BJ (cell line): ENCODE measurements around the gene ATP5F1A. TPM values are rescaled to one million over a fixed set of nuclear protein-coding genes. Genes with fewer than 3 reads are reported as not detected.

Source experiments
- CTCF ChIA-PET: fragments of 350-600 bp; formaldehyde crosslinking; extraction: SDS; loops from one replicate; lab custom pipeline; 2021; ENCODE audit warnings: antibody characterized with exemption, inconsistent platforms; lab: Yijun Ruan, JAX
- POLR2A ChIA-PET: fragments of 300-600 bp; sonication (Branson Sonifier 250); formaldehyde crosslinking; extraction: SDS; loops from one replicate; lab custom pipeline; 2021; ENCODE audit warnings: antibody characterized with exemption; lab: Charles Lee
- DNase-seq: peaks from one replicate; pipeline ENCODE4 v3.0.0-alpha.2; 2011; ENCODE audit warnings: low read depth
- H3K27me3 ChIP-seq: 2 replicates; pipeline ENCODE4 v1.6.0; 2011; ENCODE audit warnings: low read length; ENCODE audit not compliant: control insufficient read depth, insufficient read depth
- H3K36me3 ChIP-seq: 2 replicates; pipeline ENCODE4 v1.5.1; 2011; ENCODE audit warnings: low read length; ENCODE audit not compliant: control insufficient read depth, insufficient read depth
- H3K4me3 ChIP-seq: 2 replicates; pipeline ENCODE4 v1.5.1; 2011; ENCODE audit warnings: low read depth, mild to moderate bottlenecking, control low read depth, low read length
- CTCF ChIP-seq: IDR thresholded peaks from 2 replicates; pipeline ENCODE4 v1.5.1; 2011; ENCODE audit warnings: low read depth, mild to moderate bottlenecking, control low read depth, inconsistent platforms, low read length, moderate library complexity; ENCODE audit not compliant: insufficient read depth
- polyA plus RNA-seq: library from polyadenylated mRNA; depleted of rRNA; stranded (reverse); fragments of >200 nt; gene quantifications from 2 replicates; pipeline ENCODE4 v1.2.3, GENCODE V29; 2011; rRNA removed
- small RNA-seq: library from RNA; depleted of rRNA; stranded (forward); fragments of <200 nt; gene quantifications from one replicate; pipeline ENCODE3, GENCODE V24; 2012; ENCODE audit warnings: low replicate concordance, low read depth; ENCODE audit not compliant: insufficient read length

The ATP5F1A gene
- polyA plus RNA-seq, 1 experiment: 557 TPM

- no peaks in the 10 kb centered on the region for H3K27me3 ChIP-seq
- no peak overlapping the region for H3K4me3 ChIP-seq
- ChIA-PET POLR2A (no interaction called here), CTCF (no interaction called here)
- DNase-seq: no peak
- no peak for TF ChIP-seq CTCF
- no peaks in the 10 kb centered on the region; the same call in 1 of the 2 replicates for H3K36me3 ChIP-seq
Measured at GRCh38 chr18:46031741-46032140, 66.4 kb downstream of the ATP5F1A start.

Small RNAs within 50 kb of the gene (small RNA-seq; reads per million reads assigned to genes)
- not detected for gene RNU6-1278P
- not detected for gene RNY4P37

Other genes with a start within 250 kb of the ATP5F1A start
- 37.8 and 38.4 TPM in 2 replicates for gene EPG5, start 131.0 kb downstream of the ATP5F1A start, polyA plus RNA-seq
- gene PSTPIP2, start 26.0 kb downstream of the ATP5F1A start, polyA plus RNA-seq: 5.9 and 7.2 TPM in 2 replicates
- 13.8 and 27.2 TPM in 2 replicates for gene HAUS1, start 6.1 kb upstream of the ATP5F1A start, polyA plus RNA-seq